Measurements from ENCODE around the gene SALL2. TPM values are rescaled to one million over a fixed set of nuclear protein-coding genes. Genes with fewer than 3 reads are reported as not detected.

Gene SALL2
- polyA plus RNA-seq, 12 donors, result 10.5 to 20.6 (median 14.5) TPM; not detected in 1

DNA sequence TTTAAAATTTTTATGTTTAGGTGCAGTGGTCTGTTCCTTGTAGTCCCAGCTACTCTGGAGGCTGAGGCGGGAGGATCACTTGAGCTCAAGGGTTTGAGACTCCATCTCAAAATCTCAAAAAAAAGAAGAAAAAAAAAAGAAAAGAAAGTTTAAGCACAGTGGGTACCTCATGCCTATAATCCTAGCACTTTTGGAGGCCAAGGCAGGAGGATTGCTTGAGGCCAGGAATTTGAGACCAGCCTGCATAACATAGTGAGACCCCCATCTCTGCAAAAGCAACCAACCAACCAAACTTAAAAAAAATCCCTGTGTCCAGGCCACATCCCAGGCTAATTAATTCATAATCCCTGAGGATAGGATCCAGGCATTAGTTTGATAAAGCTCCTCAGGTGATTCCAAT, 3.4 kb upstream of the SALL2 start:
- no peak for DNase-seq

- no peak for DNase-seq
These were observed 2.5 kb upstream of the SALL2 start for GRCh38 chr14:21528381-21529348.

DNA sequence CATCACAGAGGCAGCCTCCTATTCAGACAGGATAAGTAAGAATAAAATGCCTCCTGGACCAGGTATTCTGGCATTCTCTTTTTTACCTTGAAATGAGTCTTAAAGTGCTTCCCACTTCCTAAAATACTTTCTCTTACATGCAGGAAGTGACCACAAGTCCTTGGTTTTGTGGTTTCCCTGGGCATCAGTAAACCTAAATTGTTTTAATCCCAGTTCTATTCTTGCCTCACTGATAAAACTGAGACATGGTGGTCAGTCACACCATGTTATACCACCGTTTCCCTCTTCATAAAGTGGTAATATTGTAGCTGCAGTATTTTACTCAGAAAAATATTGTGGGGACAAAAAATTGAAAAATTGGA, 1.2 kb upstream of the SALL2 start:
- DNase-seq, result no peak

GRCh38 chr14:21526672-21527317, 649 bp upstream of the SALL2 start:
- no peak for DNase-seq

DNA sequence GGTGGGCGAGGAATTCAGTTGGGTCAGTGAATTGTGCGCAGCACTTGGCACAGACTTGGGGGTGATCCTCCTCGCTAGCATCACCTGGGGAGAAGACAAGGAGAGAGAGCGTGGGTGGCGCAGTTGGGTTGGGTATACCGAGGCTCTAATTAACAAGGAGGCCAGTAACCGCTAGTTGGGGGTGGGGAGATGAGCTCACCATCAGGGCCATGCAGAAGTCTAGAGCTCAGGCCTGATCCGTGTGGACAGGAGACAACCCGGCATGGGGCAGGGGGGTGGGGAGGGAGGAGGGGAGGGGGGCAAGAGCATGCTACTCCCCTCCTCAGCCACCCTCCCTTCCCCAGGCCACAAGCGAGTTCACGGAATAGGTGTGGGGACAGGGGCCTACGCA, 580 bp downstream of the SALL2 start:
- peak; percentile 25 for DNase-seq

- no peak for DNase-seq
These were observed 1.3 kb downstream of the SALL2 start for GRCh38 chr14:21524575-21525490.

GRCh38 chr14:21523203-21523602, 2.9 kb downstream of the SALL2 start:
- no peak for DNase-seq

DNA sequence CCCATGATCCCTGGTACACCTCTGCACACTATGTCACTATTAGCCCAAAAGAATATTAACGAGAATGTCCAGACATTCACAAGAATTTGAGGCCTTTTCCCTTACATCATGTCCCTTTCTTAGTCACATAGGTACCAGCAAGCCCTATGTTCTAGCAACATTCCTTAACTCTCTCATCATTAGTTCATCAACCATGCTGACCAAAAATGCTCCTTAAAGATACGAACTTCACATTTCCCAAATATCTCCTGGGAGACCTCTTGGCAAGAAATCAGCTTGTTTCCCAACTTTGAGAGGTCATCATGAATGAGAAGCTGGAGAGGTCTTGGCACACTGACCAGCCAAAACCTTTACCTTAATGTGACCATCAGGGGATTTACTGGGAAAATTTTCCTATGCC, 4.6 kb downstream of the SALL2 start:
- DNase-seq, result no peak

DNA sequence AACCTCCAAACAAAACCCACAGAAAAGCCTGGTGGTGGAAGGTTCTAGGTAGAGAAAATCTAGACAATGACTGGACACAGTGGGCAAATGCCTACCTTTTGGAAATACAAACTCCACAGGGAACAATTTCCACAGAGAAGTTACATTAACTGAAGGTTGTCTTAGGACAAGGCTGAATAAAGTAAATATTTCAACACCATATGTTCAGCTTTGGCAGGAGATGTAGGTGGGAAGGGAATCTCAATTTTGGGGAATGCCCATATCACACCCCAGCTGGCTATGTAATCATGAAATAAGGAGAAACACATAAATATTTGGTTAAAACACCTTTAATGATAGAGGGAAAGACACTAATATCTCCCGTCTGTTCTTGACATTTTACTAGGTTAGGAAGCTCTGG, 5.4 kb downstream of the SALL2 start:
- DNase-seq, result no peak

DNA sequence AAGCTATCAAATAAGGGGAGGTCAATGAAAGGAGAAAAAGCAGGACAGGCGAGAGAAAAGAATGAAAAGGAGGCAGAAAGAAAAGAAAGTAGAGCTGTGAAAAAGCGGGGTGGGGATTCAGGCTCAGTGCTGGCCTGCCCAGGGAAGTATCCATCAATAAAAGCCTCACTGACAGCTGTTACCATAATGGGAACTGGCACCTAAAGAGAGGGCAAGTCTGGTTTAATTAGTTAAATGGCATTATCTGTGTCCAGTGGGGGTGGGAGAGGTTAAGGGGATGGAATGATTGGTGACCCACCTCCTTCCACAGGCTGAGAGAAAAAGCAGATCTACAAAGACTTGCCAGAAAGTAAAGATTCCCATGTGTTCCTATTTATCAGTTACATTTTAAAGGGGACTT, 7.4 kb downstream of the SALL2 start:
- DNase-seq, result no peak

DNA sequence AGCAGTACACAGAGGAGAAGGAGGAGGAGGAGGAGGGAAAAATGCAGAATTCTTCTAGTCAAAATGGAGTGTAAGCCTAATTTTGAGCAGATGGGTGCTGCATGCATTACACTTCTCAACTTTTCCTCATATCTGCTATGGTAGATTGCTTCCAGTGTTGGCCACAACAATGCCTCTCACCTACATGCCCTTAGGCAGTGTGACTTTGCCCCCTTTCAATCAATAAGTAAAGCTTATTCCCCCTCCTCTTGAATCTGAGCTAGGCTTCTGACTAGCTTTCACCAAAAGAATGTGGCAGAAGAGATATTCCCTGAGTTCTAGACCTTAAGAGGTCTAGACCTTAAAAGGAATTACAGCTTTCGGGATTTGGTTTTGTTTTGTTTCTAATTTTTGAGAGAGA, 11.8 kb downstream of the SALL2 start:
- no peak for DNase-seq

GRCh38 chr14:21510735-21511657, 15.2 kb downstream of the SALL2 start, which contains the start of gene METTL3:
Gene METTL3 (minus strand): TSS chr14:21511340. CDS start chr14:21511223, 117 bp downstream.
- DNase-seq, result peak; percentile 99

GRCh38 chr14:21509432-21510143, 16.6 kb downstream of the SALL2 start:
- DNase-seq, result no peak

DNA sequence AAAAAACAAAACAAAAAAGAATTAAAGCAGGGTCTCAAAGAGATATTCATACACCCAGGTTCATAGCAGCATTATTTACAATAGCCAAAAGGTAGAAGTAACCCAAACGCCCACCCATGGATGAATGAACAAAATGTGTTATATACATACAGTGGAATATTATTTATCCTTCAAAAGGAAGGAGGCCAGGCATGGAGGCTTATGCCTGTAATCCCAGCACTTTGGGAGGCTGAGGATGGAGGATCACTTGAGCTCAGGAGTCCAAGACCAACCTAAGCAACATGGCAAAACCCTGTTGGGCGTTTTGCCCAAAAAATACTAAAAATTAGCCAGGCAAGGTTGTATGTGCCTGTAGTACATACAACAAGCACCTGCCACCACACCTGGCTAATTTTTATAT, 19.6 kb downstream of the SALL2 start:
- DNase-seq, result no peak

GRCh38 chr14:21505012-21505553, 21.1 kb downstream of the SALL2 start:
- no peak for DNase-seq

- DNase-seq, result no peak
These were observed 22.8 kb downstream of the SALL2 start for GRCh38 chr14:21503376-21503775.

- DNase-seq, result no peak
These were observed 24.6 kb downstream of the SALL2 start for GRCh38 chr14:21501568-21501967.

DNA sequence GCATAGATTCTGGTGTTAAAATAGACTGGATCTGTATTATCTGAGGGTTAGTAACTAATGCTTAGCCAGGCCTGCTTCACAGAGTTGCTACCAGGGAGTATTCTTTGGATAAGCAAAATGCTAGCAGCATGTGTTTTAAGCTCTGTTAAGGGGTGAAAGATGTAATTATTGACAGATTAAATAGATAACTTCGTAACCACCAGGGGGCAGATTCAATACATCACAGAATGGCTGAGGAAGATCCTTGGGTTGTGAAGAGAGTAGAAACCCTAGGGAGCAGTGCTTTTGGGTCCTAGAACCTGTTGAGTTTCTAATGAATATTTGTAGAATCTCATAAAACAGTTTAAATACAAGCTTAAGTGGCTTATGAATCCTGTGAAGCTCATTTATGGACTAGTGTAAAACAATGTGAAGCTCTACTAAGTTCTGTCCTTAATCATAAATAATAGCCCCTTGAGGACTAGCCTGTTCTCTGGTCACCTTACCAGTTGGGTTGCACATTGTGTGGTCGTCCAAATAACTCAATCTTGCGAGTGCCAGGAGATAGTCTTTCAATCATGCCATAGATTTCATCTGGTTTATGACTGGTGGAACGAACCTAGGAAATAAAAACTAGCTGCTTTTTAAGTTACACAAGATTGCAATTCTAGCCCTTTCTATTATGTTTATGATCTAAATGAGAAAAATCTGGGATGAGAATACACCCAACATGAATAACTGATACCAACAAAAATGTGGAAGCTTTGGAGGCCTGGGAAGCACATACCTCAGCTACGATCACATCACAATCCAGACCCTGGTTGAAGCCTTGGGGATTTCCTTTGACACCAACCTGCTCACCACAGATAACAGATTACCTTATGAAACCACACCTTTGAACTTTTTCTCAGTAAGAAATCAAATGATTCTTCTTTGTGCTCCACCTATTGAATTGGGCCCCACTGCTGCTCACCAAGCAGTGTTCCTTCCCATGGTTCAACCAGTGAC, 27.3 kb downstream of the SALL2 start:
- peak; percentile 44 for DNase-seq

- no peak for DNase-seq
These were observed 29.7 kb downstream of the SALL2 start for GRCh38 chr14:21496453-21496852.

Measured in muscle of arm (tissue), 12 donors.